Measurements from ENCODE around the gene RNPS1.

Gene RNPS1

DNA sequence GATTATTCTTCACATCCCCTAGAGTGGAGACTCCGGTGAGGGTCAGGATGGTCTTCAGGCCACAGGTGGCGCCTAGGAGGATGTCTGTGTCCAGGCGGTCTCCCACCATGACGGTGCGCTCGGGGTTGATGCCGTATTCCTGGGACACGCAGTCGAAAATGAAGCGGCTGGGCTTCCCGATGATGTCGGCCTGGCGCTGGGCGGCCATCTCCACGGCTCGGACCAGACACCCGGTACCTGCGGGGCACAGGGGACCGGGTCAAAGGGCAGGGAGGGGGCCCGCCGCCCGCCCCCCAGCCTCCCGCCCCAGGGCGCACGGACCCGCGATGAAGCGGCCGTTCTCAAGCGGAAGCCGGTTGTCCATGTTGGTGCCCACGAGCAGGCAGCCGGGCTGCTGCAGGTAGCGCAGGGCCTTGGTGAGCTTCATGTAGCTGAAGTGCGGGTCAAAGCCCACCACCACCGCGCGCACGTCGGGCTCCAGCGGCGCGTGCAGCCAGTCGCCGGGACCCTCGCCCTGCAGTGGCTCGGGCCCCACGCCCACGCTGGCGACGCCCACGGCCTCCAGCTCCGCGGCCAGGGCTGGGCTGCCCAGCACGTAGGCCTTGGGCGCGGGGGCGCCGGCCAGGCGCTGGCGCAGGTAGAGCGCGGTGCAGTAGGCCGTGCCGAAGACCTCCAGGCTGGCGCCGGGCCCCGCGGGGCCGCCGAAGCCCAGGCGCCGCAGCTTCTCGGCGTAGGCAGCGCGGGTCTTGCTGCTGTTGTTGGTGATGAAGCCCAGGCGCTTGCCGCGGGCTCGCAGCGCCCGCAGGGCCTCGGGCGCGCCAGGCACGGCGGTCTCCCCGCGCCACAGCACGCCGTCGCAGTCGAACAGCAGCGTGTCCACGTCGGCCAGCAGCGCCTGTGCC is 53.9 kb downstream of the RNPS1 start:
- DNase-seq (ENCODE audit: low spot score) = no peak

DNA sequence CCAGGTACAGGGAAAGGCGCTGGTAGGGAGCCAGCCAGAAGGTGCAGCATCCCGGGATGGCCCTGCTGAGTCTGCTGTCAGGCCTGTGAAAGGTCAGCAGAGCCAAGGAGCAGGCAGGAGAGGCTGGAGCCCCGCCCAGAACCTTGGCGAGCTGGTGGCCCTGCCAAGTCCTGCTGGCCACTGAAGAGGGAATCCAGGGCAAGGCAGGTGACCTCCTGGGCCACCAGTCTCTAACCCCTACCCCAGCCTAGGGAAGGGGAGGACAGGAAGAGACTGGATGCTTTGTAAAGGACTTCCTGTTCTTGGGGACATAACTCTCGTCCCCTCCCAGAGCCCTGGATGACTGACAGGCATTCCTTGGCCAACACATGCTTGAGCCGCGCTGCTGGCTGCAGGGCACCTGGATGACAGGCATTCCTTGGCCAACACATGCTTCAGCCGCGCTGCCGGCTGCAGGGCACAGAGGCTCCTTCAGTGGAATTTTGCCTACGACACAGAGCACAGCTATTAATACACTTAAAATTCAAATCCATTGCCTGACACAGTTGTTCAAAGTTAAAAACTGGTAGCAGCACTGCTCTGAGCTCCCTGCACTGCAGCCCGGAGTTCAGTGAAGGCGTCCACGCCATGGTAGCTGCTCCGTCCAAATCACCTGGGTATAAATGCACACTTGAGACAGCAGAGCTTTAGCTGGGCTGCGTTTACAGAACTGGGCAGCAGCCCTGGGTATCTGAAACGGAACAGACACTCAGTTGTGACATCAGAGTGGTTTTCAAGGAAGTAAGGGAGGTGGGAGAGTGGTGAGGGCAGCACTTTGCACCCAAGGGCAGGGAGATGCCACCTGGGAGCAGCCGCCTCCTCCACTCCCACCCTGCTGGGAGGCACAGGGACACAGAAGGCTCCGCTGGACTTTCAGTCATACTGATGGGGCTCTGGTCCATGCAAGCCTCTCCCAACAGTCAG is 55.3 kb downstream of the RNPS1 start:
- no peak for DNase-seq (ENCODE audit: low spot score)

DNA sequence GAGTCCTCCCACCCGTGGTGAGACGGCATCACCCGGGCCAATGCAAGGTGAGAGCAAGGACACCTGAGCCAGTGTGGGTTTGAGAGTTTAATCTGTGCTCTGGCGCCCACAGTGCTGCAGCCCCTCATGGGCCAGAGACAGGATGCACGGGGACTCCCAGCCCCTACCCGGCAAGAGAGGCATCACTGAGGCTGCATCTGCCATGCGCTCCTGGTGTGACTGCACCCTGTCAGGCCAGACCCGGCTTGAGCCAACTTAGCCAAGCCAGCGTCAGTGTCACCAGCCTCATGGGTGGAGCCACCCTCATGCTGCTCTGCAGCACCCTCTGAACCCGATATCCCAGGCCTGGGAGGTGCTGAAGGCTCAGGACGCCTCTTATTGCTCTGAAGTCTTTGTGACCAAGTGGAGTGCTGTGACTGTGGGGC is 56.0 kb downstream of the RNPS1 start:
- no peak for DNase-seq (ENCODE audit: low spot score)

DNA sequence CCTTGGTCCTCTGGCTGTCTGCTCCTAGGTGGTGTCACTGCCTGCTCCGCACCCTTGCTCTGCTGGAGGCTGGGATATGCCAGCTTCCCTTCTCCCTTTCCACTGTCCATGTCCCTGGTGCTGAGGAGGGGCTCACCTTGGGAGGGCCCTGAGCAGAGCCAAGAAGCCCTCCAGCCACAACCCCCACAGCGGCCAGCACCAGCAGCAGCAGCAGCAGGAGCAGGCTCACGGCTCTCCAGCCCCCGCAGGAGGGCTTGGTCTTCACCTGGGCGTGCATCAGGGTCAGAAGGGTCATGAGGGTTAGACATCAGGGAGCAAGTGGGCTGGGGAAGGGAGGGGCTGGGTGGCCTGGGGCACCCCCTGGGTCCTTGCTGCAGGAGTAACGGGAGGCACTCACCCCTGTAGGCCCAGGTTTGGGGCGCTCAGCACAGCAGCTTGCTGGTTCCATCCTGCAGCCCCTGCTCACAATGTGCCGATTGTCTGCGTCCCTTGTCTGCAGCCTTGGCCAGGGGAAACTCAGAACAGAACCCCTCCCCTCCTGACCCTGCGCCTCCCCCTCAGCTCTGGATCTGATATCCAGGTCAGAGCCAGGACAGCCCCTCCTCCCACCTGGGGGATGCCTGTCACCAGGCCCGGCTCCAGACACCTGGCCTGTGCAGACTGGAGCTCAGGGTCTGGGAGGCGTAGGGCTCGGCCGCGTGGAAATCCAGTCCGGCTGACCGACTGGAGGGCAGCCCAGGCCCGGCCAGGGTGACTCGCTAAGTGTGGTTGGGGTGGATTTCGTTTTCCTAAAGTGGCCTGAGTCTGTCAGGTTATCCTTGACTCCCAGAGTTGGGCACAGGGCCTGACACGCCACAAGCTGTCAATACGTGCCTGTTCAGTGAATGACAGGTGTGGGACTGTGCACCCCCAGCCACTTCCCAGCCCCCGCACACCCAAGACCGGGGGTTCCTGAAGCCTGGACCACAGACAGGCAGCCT is 57.2 kb downstream of the RNPS1 start, which contains the start of gene BRICD5:
TSS of gene BRICD5 (minus strand) at position 478 of the 980 bp plus-strand sequence. CDS start at position 448, 30 bp downstream.
- DNase-seq (ENCODE audit: low spot score) = no peak

DNA sequence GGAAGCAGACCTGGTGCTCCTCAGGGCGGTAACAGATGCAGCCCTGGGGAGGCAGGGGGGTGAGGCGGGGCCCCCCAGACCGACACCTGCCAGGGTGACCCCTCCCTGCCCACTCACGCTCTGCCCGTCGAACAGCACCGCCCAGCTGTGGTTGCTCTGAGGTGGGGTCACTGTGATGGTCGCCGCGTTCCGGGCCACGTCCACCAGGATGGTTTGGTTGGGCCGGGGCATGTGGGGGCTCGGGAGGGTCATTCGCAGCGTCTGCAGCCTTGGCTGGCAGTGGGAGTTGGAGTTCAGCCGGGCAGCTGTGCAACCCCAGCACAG is 58.0 kb downstream of the RNPS1 start:
- no peak for DNase-seq (ENCODE audit: low spot score)

DNA sequence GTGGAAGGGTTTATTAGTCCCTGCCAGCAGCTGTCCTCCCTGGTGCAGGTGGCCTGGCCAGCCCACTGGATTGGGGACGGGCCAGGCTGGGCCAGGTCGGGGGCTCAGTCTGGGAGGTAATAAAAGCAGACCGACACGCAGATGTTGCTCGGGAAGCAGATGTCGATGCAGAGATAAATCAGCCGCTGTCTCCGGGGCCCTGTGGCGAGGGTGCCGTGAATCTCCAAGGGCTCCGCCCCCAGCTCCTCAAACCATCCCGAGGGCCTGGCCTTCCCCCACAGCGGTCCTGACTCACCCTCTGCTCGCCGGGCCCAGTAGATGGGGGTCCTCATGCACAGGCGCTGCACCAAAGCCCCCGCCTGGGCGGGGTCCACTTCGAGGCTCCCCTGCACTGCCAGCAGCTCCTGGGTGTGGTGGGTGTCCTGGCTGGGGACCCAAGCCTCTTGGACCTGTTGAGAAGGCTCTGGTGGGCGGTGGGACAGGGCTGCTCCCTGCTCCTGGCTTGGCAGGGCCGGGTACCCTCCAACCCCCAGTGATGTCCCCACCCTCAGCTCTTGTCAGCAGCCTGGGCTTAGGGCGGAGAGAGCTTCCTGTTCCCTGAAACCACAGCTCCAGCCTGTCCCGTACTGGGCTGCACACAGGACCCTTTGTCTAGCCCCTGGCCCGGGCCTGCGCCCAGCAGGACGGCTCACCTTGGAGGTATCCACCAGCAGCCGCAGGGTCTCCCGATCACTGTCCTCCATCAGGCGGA is 58.5 kb downstream of the RNPS1 start:
- no peak for DNase-seq (ENCODE audit: low spot score)

DNA sequence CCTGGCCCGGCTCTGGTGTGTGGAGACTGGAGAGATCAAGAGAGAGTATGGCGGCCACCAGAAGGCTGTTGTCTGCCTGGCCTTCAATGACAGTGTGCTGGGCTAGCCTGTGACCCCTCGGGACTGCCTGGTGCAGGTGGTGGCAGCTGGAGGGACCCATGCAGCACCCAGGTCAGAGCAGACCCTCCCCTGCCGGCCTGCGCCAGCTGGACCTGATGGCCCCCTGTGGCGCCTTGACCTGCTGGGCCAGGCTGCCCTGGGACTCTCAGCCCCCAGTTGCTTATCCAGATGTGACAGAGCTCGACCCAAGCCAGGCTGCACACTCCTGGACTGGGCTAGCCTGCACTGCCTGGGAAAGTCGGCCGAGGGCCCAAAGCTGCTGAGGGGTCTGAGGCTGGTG is 59.2 kb downstream of the RNPS1 start:
- no peak for DNase-seq (ENCODE audit: low spot score)

DNA sequence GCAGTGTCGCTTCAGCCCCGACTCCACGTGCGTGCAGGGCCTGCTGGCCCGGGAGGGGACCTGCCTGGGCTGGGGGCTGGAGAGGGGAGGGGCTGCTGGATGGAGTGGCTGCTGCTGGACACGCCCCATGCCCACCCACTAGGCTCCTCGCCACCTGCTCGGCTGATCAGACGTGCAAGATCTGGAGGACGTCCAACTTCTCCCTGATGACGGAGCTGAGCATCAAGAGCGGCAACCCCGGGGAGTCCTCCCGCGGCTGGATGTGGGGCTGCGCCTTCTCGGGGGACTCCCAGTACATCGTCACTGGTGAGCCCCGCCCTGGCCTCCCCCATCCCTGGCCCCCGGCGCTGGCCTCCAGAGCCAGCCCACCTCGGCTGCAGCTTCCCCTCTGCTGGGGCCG is 59.6 kb downstream of the RNPS1 start:
- DNase-seq (ENCODE audit: low spot score) = no peak

DNA sequence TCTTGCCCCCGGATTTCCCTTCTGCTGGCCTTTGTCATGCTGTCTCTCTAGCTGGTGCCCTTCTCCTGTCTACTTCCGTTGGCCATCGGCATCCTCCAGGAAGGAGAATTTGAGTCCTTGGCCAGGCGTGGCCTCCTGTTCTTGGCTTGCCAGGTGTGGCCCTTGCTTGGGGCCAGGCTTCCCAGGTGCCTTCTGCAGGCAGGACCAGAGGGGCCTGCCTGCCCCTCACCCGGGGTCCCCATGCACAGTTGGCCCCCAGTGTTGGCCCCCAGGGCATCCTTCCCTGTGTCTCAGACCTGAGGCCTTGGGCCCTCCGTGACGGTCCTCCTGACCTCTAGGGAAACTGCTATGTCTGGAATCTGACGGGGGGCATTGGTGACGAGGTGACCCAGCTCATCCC is 60.1 kb downstream of the RNPS1 start:
- DNase-seq (ENCODE audit: low spot score) = no peak

DNA sequence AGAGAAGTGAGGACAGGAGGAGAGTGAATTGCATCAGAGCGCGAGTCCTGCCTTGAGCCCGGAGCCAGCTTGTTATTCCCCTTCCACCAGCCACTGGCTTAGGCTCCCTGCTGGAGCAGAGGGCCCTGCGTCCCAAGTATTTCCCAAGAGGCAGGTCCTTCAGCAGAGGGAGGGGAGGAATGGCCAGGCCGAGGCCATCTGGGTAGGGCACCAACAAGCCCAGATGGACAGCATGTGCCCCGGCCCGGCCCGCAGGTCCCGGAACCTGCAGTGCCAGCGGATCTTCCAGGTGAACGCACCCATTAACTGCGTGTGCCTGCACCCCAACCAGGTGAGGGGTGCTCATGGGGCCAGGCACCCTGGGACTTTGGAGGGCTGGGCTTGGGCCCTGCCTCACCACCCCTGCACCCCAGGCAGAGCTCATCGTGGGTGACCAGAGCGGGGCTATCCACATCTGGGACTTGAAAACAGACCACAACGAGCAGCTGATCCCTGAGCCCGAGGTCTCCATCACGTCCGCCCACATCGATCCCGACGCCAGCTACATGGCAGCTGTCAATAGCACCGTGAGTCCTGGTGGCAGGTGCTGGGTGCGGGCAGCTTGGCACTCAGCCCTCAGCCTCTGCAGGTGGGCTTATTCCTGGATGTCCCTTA is 61.0 kb downstream of the RNPS1 start:
- DNase-seq (ENCODE audit: low spot score) = no peak

DNA sequence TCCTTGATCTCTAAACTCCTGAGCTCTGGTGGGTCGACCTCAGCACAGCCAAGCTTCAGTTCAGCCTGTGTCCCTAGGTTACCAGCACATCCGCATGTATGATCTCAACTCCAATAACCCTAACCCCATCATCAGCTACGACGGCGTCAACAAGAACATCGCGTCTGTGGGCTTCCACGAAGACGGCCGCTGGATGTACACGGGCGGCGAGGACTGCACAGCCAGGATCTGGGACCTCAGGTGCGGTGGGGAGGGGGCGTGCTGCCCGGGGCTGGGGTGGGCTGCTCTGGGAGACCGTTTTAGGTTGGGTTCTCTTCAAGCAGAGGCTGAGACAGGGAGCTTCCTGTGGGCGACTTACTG is 61.5 kb downstream of the RNPS1 start:
- no peak for DNase-seq (ENCODE audit: low spot score)

DNA sequence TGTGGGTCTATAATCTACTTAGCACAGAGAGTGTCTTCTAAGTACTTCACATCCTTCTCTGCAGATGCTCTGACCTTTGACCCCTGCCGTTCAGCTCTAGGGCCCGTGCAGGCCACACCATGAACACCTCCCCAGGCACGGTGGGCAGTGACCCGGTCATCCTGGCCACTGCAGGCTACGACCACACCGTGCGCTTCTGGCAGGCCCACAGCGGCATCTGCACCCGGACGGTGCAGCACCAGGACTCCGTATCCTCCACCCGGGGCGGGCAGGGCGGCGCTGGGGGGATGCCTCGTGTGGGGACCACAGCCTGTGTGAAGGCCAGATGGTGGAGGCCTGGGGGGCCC is 62.0 kb downstream of the RNPS1 start:
- DNase-seq (ENCODE audit: low spot score) = no peak

DNA sequence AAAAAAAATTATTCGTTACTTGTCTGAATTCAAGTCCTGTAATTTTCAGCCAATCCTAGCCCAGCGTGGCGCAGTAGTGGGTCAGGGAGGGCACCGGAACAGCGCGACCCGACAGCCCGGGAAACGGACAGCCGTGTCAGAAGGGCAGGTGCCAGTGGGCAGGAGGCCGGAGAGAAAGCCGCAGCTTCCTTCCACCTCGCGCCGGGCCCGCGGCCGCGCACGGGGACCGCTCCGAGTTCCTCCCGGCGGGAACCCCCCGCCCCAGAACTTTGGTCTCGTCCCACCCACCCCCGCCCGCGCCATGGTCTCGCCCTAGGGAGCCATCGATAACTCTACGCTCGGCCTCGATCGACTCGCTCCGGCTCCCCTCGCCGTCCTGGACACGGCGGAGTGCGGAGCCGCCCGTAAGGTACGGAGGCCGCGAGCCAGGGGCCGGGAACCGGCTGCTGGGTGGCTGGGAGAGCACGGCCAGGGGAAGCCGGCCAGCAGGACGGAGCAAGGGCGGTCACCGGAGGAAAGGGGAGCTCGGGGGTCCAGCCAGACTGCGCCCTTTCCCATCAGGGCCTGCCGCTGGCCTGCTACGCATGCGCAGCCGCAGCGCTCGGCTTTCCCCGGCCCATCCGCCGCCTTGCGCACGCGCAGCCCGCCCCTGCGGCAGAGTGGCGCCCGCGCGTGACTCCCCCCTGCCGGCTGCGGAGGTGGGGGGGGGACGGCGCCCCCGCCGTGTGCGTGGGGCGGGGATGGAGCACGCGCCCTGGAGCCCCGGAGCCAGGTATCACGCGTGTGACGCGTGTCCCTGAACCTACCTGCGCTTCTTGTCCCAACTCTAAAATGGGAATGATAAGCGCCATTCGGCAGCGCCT is 62.6 kb downstream of the RNPS1 start, which contains the start of gene MLST8:
TSS of gene MLST8 (plus strand) at position 351 of the 863 bp plus-strand sequence. CDS start 632 bp downstream, outside the sequence.
- peak; percentile 99 for DNase-seq (ENCODE audit: low spot score)

DNA sequence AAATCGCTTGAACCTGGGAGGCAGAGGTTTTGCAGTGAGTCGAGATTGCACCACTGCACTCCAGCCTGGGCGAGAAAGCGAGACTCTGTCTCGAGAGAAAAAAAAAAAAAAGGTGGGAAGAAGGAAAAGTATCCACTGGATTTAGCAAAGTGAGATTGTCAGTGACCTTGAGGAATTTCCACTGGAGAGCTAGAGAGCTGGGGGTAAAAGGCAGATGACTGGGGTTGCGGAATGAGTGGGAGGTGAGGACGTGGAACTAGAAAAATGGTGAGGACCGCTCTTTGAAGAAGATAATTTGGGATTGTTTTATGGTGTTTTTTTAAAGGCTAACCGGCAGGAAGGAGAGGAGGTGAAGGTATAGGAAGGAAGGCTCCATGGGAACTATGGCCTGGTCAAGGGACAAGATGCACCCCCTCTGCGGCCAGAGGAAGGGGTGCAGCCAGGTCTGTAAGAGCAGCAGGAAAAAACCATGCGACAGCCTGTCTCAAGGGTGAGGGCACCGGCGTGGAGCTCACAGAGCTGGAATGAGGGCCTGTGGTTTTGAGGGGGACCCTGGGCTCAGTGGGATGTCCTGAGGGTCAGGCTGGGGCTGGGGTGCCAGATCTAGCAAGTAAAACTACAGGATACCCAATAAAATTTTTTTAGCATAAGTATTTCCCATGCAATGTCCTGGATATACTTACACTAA is 63.4 kb downstream of the RNPS1 start:
- DNase-seq (ENCODE audit: low spot score) = no peak

Measured in D341Med (cell line).